ENCODE results near the gene MYORG. TPM values are rescaled to one million over a fixed set of nuclear protein-coding genes. Genes with fewer than 3 reads are reported as not detected.

Gene MYORG
- total and polyA plus RNA-seq, 10 of the 15 experiments (the other 5 are each of a cell fraction or from before 2014, with no cell fraction given) = 0.05 to 0.36 (median 0.10) TPM; not detected in 1

DNA sequence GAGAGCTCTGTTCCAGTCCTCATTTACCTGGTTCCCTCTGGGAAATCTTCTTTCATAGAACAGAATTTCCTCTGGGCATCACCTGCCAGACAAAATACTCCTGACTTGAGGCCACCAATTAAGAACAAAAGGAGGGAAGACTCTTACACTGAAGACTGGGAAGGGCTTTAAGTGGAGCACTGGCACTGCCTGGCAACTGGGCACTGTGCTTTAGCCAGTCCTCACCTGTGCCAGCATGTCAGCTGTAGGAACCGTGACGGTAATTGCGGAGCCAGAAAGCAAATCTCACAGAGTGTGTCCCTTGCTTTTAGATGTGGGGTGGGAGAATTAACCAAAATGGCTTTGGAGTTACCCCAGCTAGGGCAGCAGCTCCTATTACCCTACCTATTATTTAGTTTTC lies 41.0 kb upstream of the MYORG start:
- intact Hi-C loops (cut with micrococcal nuclease; ENCODE audit: unreplicated experiment) (loop anchor here (10.0 kb wide), 1 partner anchor 63 kb away; no protein-coding TSS in a partner anchor), in situ Hi-C loops (cut with MboI) (no loop called here)
- no peak overlapping the region for H3K4me3 ChIP-seq
- no peak for ATAC-seq
- WGBS (ENCODE audit: insufficient coverage, insufficient replicate concordance, low lambda C conversion rate, missing lambda C conversion rate) = 78% methylated on average over 3 of the region's 3 CpGs
- DNase-seq (ENCODE audit: low read depth, low spot score) = no peak
- FAIRE-seq = no peak
- no peaks in the 10 kb centered on the region for H3K79me2 ChIP-seq (ENCODE audit: control insufficient read depth, insufficient read depth, low read length)
- no peaks in the 10 kb centered on the region; the same call in 1 of the 2 replicates for H4K20me1 ChIP-seq (ENCODE audit: control insufficient read depth, insufficient read depth)
- H3K4me2 ChIP-seq (ENCODE audit: control insufficient read depth, insufficient read depth) = no peak overlapping the region
- TF ChIP-seq SMAD5 (IDR thresholded peaks at IDR 0.05; ENCODE audit: low read depth) (no peak), ZNF24 (IDR thresholded peaks at IDR 0.05) (no peak)
- no TSS peak for BruUV-seq (replicated peaks)
- no peak overlapping the region for H3K27ac ChIP-seq (ENCODE audit: control insufficient read depth, insufficient read depth)
- no peak overlapping the region for H2AFZ ChIP-seq (ENCODE audit: control insufficient read depth, low read depth, low read length)
- ChIA-PET RAD21 (ENCODE audit: unreplicated experiment) (no interaction called here), CTCF (interaction anchor here (0.6 to 4.9 kb wide), 6 partner anchors 14 to 756 kb away, joined by 3 to 30 read pairs (median 3); no protein-coding TSS in a partner anchor), POLR2A (interaction anchor here (0.7 kb wide), 1 partner anchor 30 kb away, joined by 3 read pairs; no protein-coding TSS in a partner anchor), SMC1A (ENCODE audit: uncharacterized antibody, unreplicated experiment) (interaction anchor here (1.0 kb wide), 1 partner anchor 32 kb away, joined by 3 read pairs; no protein-coding TSS in a partner anchor)
- H3K9ac ChIP-seq (ENCODE audit: control insufficient read depth, insufficient read depth, low read length) = no peak overlapping the region
- no peaks in the 10 kb centered on the region; a peak in 1 of 4 replicates for H3K27me3 ChIP-seq (replicated peaks in 1 of 2; ENCODE audit: control insufficient read depth in 2 of 2, insufficient read depth in 2 of 2, low read length in 1 of 2)
- H3K4me1 ChIP-seq (ENCODE audit: control insufficient read depth, insufficient read depth, low read length) = no peaks in the 10 kb centered on the region
- no peaks in the 10 kb centered on the region; the same call in 2 of the 3 replicates for H3K9me3 ChIP-seq (replicated peaks; ENCODE audit: control insufficient read depth, insufficient read depth, low read length)
- H3K36me3 ChIP-seq (ENCODE audit: control insufficient read depth in 2 of 2, insufficient read depth in 2 of 2, low read length in 1 of 2) = no peaks in the 10 kb centered on the region

DNA sequence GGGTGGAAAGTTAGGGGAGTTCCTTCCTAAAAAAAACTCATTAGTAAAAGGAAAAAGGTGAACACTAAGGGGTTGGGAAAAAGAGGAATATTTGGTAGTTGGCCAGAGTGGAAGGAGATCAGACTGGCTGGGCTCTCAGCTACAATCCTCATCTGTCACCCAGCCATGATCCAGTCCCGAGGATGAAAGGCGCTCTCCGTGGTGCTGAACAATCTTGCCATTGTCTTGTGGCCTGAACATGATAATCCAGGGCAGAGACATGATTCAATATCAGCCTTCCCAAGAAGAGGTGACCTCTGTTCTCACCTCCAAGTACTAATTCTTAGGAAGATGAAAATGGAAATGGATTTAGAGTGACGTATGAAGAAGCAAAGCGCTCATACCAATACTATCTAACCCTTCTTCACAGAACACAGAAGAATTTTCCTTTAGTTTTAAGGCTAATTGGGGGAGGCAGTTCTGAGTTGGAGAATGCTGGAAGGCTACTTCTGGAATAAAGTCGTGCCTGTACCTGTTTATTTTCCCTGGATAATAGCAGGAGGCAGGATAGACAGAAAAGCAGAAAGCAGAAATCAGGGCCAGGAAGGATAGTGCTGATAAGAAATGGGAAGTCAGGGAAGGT lies 36.6 kb upstream of the MYORG start:
- WGBS (ENCODE audit: insufficient coverage, insufficient replicate concordance, low lambda C conversion rate, missing lambda C conversion rate) = 28% methylated on average over 6 of the region's 6 CpGs
- in situ Hi-C loops (cut with MboI) = no loop called here
- POLR2A ChIA-PET = no interaction called here

More for the DNA sequence above, 36.6 kb upstream of the MYORG start:
- Histone ChIP-seq H3K9ac (ENCODE audit: control insufficient read depth, insufficient read depth, low read length) (no peak overlapping the region), H3K79me2 (ENCODE audit: control insufficient read depth, insufficient read depth, low read length) (no peaks in the 10 kb centered on the region), H3K27me3 (replicated peaks in 1 of 2; ENCODE audit: control insufficient read depth in 2 of 2, insufficient read depth in 2 of 2, low read length in 1 of 2) (no peaks in the 10 kb centered on the region; a peak in 2 of 4 replicates), H3K4me1 (ENCODE audit: control insufficient read depth, insufficient read depth, low read length) (no peaks in the 10 kb centered on the region), H2AFZ (ENCODE audit: control insufficient read depth, low read depth, low read length) (no peak overlapping the region), H4K20me1 (ENCODE audit: control insufficient read depth, insufficient read depth) (no peaks in the 10 kb centered on the region), H3K4me3 (no peak overlapping the region), H3K9me3 (replicated peaks; ENCODE audit: control insufficient read depth, insufficient read depth, low read length) (no peaks in the 10 kb centered on the region; the same call in 2 of the 3 replicates), H3K36me3 (ENCODE audit: control insufficient read depth in 2 of 2, insufficient read depth in 2 of 2, low read length in 1 of 2) (no peaks in the 10 kb centered on the region), H3K27ac (ENCODE audit: control insufficient read depth, insufficient read depth) (no peak overlapping the region), H3K4me2 (ENCODE audit: control insufficient read depth, insufficient read depth) (no peak overlapping the region)
- ATAC-seq = no peak
- ChIA-PET CTCF (interaction anchor here (0.7 to 4.9 kb wide), 5 partner anchors 9 to 192 kb away, joined by 3 to 30 read pairs (median 4); no protein-coding TSS in a partner anchor), SMC1A (ENCODE audit: uncharacterized antibody, unreplicated experiment) (interaction anchor here (0.6 kb wide), 1 partner anchor 1438 kb away, joined by 3 read pairs; no protein-coding TSS in a partner anchor), RAD21 (ENCODE audit: unreplicated experiment) (no interaction called here)
- intact Hi-C loops (cut with micrococcal nuclease; ENCODE audit: unreplicated experiment) = loop anchor here (10.0 kb wide), 1 partner anchor 59 kb away; no protein-coding TSS in a partner anchor
- TF ChIP-seq, protein P1, sequence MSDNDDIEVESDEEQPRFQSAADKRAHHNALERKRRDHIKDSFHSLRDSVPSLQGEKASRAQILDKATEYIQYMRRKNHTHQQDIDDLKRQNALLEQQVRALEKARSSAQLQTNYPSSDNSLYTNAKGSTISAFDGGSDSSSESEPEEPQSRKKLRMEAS (IDR thresholded peaks at IDR 0.05; ENCODE audit: low read depth, low read length) = no peak
- TF ChIP-seq, protein P2, sequence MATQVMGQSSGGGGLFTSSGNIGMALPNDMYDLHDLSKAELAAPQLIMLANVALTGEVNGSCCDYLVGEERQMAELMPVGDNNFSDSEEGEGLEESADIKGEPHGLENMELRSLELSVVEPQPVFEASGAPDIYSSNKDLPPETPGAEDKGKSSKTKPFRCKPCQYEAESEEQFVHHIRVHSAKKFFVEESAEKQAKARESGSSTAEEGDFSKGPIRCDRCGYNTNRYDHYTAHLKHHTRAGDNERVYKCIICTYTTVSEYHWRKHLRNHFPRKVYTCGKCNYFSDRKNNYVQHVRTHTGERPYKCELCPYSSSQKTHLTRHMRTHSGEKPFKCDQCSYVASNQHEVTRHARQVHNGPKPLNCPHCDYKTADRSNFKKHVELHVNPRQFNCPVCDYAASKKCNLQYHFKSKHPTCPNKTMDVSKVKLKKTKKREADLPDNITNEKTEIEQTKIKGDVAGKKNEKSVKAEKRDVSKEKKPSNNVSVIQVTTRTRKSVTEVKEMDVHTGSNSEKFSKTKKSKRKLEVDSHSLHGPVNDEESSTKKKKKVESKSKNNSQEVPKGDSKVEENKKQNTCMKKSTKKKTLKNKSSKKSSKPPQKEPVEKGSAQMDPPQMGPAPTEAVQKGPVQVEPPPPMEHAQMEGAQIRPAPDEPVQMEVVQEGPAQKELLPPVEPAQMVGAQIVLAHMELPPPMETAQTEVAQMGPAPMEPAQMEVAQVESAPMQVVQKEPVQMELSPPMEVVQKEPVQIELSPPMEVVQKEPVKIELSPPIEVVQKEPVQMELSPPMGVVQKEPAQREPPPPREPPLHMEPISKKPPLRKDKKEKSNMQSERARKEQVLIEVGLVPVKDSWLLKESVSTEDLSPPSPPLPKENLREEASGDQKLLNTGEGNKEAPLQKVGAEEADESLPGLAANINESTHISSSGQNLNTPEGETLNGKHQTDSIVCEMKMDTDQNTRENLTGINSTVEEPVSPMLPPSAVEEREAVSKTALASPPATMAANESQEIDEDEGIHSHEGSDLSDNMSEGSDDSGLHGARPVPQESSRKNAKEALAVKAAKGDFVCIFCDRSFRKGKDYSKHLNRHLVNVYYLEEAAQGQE (IDR thresholded peaks at IDR 0.05; ENCODE audit: low read depth, low read length) = peak; percentile 92
- DNase-seq (ENCODE audit: low read depth, low spot score) = no peak
- no TSS peak for BruUV-seq (replicated peaks)
- FAIRE-seq = peak; percentile 82

All from GM12878 (cell line).